ENCODE data around the gene ARAF.
"Not testable (repeated sequence)": the region's sequence is repeated elsewhere in the genome, so short reads cannot be mapped to it uniquely, and the experiment has no call there.

ARAF gene

DNA sequence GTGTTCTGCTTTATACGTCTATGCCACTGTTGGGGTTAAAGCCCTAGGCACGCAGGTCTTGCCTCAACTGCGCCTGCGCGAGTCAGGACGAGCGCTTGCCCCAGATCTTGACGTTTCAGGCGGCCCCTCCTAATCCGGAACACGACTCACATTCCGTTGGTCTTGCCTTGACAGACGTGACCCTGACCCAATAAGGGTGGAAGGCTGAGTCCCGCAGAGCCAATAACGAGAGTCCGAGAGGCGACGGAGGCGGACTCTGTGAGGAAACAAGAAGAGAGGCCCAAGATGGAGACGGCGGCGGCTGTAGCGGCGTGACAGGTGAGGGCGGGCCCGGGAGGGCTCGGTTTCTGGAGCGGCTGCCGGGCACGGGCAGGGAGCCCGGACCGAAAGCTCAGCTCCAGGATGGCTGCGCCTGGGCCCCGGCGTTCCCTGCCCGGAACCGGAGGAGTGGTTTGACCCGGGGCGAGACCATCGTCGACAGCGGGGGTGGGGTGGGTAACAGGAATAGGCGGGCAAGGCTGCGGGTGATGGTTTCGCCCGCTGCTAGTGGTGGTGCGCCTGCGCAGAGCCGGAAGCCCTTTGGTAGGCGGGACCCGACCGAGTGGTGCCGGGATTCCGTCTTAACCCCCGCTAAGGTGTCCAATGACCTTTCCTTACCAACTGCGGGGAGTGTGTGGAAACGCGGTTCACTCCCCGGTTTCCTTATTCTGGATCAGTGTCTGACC, at the start of gene ARAF:
ARAF (plus strand) TSS at position 272 of the 725 bp plus-strand sequence. CDS start 1,763 bp downstream, outside the sequence.
- peak; percentile 77 for DNase-seq

DNA sequence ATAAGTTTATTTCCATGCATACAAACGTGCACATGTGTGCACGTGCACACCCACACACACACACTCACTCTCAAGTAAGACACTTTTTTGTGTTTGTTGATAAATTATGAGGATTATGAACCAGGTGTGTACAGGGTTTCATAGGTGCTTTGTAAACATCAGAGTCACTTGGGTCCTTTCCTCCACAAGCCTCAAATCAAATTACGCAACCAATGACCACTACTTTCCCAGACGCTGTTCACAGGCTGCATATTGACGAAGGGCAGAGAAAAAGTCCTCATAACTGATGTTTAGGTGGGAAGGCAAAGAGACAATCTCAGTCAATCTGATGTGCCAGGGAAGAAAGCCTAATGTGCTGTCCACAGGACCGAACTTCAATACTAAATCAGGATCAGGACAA, 48.6 kb upstream of the ARAF start:
- DNase-seq: not testable (repeated sequence)

DNA sequence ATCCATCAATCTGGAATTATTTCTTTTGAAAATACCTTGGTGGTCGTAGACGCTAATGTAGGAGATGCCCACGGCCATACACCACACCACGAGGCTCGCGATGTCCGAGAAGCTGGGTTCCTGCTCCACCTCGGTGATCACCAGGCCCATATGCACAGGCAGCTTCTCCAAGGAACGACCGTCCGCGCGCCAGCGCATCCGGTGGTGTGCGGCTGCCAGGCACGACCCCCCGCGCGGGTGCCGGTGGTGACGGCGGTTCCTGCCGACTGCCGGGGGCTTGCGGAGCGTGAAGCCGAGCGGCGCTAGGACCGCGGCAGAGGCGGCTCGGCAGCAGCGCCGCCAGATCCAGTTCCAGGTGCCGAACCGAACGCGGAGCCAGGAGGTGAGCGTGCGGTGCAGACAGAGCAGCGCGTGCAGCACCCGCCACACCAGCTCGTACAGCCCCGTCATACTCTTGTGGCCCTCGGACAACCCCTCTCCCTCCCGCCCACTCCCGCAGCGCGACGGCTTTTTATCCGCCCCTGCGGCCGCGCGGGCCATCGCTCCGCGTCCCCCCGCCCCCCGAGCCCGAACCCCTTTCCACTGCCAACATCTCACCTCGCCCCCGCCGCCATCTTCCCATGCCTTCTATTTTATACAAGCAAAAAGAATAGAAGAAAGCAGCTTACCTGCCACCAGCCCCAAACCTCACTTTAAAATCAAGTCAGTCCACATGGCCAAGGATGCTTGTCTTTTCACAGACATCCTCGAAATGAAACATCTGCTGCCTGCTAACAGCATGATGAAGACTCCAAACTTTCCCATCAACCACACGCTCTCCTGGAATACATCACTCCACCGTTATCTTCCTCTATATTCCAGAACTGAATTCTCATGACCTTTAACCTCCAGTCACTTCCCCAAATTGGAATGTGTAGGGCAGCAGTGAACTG, 47.7 kb upstream of the ARAF start:
- DNase-seq: not testable (repeated sequence)

DNA sequence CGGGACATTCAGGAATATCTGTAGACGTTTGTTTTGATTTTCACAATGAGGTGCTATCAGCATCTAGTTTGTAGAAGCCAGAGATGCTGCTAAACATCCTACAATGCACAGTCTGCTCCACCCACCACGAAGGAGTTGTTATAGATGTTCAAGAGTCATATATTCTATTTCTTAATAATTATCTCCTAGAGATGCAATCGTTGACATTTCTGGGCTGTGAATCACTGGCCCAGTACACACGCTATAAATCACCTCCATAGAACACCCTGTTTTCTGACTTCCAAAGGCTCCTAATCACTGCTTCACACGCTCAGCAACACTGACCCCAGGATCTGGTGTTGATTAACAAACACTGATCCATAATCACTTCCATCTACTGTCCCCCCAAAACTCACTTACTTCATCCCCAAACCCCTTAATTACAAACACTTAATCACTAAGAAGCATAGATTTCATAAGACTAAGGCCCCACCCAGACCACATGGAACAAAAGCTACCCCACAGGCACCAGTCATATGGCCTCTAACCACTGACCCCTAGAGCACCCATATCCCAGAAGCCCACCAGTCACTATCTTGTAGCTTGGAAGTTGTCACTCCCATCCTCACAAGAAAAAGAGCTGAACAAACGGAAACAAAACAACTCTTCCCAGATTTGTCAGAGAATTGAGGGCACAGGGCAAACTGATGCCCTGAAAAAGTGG, 46.3 kb upstream of the ARAF start:
- no peak for DNase-seq

DNA sequence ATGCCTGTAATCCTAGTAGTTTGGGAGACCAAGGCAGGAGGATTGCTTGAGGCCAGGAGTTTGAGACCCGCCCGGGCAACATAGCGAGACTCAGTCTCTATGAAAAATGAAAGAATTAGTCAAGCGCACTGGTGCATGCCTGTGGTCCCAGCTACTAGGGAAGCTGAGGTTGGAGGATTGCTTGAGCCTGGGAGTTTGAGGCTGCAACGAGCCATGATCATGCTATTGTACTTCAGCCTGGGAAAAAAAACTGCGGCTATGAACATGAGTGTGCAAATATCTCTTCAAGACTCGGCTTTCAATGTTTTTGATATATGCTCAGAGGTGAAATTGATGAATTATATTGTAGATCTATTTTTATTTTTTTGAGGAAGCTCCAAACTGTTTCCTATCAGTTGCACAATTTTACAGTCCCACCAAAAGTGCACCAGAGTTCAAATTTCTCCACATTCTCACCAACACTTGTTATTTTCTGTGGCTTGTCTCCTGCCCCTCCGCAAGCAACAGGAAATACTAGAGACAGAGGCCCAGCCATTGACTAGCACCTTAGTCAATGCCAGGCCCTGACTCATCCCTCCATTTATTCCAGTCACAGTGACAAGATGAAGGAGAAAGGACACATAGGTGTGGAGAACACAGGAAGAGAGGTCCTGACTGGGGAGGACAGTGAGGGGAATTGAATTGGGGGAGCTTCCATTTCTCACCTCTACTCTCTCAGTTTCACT, 44.9 kb upstream of the ARAF start:
- DNase-seq: no peak

DNA sequence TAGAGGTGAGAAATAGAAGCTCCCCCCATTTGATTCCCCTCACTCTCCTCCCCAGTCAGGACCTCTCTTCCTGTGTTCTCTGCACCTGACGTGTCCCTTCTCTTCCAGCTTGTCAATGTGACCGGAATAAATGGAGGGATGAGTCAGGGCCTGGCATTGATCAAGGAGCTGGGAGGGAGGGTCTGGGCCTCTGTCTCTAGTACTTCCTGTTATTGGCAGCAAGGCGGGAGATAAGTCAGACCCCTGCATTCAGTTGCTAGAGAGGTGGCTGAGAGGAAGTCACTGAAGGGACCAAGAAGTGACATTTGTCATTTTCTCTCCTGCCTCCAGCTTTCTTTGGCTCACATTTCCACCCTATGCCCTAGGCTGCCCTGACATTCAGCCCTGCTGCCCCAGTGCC, 42.9 kb upstream of the ARAF start:
- no peak for DNase-seq

DNA sequence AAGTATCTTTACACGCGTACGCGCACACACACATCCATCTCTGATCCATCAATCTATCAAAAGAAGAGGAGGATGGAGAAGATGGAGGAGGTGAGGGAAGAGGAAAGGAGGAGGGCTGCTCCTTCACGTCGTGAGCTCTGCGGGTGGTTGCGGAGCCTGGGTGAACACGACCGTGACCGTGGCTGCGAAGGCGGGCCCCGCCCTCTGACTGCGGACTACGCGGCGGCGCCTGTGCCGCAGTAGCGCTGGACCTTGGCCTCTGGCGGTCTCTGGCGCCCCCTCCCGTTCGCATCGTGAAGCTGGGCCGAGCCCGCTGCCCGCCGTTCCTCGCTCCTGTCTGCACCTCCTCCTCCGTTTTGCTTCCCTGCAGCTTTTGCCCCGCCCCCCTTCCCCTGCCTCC, 37.7 kb upstream of the ARAF start:
- DNase-seq: peak; percentile 60

DNA sequence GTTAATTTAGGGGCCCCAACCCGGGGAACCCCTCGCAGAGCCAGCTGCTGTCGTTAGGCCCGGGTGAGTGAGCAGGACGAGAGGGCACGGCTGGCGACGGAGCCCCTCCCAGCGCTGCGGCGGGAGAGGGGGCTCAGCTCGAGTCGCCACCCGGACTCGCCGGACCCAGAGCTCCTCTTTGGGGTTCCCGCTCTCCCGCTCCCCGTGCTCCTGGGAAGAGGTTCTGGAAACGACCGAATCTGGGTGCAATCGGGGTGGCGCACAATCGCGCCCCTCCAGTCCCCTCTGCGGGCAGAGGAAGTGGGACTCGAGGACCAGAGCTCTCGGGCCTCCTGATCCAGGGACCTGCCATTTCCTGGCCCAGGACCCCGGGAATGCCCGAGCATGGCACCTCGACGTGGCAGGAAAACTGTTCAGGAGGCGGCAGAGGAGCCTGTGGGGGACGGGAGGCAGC, 37.3 kb upstream of the ARAF start:
- no peak for DNase-seq

DNA sequence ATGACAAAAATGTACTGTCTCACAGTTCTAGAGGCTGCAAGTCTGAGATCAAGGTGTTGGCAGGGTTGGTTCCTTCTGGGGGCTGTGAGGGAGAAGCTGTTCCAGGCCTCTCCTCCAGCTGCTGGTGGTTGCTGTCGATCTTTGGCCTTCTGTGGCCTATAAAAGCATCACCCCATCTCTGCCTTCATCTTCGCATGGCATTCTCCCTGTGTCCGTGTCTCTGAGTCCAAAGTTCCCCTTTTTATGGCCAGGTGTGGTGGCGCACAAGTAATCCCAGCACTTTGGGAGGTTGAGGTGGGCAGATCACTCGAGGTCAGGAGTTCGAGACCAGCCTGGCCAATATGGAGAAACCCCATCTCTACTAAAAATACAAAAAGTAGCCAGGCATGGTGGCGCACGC, 31.5 kb upstream of the ARAF start:
- DNase-seq: no peak

DNA sequence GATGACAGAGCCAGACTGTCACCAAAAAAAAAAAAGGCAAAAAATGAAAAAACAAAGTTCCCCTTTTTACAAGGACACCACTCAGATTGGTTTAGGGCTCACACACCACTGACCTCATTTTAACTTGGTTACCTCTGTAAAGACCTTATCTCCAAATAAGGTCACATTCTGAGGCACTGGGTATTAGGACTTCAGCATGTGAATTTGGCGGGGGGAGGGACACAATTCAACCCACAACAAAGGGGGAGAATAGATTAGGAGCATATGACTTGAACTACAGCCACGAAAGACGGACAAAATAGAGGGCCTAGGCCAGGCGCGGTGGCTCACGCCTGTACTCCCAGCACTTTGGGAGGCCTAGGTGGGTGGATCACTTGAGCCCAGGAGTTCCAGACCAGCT, 31.0 kb upstream of the ARAF start:
- no peak for DNase-seq

DNA sequence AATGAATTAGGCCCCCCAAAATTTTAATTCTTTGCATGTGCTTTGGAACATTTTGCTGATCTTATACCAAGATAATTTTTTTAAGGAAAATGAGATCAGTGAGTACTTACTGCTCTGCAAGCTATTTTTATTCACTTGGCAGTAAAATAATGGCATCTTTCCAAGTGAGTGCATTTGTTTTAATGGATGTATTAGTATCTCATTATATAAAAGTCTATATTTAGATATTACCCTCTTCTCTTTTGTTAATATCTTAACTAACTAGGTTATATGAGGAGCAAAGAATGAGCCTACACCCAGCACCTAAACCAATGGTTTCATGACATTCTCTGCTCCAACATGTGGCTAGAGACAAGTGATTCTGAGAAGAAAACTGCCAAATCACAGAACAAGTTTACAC, 21.1 kb upstream of the ARAF start:
- no peak for DNase-seq

DNA sequence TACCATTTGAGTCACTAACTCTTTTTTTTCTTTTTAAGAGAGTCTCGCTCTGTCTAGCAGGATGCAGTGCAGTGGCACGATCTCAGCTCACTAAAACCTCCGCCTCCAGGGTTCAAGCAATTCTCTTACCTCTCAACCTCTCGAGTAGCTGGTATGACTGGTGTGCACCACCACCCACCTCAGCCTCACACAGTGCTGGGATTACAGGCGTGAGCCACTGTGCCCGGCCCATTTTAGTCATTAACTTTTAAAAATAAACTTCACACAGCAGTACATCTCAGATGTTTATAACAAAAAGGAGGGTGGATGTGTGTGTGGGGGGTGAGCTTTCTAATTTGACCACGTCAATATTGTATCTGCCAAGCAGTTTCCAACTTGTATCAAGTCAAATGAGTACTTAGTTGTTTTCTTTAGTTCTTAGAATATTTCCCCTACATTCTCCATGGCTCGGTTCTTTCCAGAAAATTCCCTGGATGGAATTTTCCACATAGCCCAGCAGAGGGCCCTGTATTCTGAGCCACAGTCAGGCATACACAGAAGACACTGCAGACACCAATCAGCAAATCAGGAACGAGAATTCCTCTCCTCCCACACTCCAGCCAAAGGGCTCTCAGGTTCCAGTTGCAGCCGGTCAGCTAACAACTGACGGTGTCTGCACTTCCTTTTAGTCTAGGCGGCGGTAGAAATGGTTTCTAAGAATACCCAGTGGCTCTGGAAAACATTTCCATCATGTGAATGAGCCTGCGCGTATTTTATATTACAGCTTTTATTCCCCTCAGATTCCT, 20.1 kb upstream of the ARAF start:
- peak; percentile 83 for DNase-seq

DNA sequence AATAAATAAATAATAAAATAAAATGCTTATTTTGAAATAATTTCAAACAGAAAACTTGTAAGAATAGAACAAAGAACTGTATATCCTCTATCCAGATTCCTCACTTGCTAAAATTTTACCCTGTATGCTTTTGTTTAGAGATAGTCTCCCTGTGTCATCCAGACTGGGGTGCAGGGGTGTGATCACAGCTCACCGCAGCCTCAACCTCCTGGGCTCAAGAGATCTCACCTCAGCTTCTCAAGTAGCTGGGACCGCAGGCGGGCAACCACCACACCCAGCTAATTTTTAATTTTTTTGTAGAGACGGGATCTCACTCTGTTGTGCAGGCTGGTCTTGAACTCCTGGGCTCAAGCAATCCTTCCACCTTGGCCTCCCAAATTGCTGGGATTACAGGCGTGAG, 17.5 kb upstream of the ARAF start:
- DNase-seq: no peak

DNA sequence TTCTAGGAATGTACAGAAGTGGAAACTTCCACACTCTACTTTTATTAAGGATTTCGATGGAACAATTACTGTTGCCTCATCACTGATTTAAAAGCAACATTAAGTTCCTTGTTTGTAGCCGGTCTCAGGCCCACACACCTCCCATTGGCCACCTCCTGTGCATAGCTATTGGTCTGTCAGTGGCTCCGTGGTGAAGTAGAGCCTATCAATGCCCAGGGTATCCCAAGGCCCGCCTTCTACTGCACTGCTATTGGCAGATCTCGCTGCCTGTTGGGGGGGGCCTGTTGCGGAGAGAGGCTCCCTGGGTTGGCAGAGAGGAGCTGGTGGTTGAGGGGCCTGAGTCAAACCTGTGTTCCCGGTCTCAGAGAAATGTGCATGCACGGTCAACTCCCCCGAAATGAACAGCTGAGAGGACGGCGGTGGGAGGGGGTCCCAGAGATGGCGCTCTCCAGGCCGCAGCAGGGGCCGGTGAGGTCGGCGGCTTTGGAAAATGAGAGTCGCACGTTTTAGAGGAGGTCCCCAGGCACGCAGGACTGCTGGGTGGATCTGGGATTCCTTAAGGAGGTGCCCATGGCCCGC, 4.9 kb upstream of the ARAF start:
- DNase-seq: peak; percentile 80

DNA sequence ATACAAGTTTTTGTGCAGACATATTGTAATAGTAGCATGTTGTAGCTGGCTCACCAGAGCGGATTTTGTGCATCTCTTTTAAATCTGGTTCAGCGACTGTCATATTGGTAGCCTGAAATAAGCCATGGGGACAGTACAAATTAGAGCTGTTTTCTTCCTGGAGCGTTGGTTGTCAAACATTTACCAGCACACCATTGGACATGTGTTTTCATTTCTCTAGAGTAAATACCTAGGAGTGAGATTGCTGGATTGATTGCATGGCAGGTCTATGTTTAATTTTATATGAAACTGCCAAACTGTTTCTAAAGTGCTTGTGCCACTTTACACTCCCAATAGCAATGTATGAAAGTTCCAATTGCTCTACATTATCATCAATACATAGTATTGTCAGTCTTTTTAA, 2.6 kb upstream of the ARAF start:
- DNase-seq: no peak

DNA sequence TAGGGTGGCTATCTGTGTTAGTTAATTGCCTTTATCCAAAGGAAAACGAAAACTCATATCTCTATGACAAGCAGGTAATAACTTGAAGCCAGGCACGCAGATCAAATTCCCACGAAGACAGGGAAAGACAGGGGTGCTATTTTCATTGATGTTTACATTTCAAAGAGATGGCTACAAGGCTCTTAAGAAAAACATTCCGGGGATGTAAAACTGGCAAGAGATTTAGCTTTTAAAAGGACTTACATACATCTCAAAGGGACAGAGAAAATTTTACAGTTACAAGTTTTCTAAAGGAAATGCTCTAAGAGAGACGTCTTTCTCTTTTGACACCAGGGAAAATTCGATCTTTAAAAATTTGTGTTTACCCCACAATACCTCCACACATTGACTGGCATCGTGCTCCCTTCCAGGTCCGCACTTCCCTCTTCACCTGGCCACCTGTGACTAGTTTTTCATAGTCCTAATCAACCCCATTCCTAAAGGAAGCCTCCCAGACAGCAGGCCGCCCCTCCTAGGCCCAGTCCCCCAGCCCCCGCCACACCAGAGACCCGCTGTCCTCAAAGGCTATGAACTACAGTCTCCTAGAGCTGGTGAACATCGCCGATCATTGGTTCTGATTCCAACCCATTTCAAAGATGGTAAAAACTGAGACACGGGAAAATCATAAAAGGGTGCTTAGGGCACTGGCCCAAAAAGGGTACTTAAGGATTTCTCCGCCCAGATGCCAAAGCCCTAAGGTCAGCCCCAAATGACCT, 649 bp upstream of the ARAF start:
- no peak for DNase-seq

DNA sequence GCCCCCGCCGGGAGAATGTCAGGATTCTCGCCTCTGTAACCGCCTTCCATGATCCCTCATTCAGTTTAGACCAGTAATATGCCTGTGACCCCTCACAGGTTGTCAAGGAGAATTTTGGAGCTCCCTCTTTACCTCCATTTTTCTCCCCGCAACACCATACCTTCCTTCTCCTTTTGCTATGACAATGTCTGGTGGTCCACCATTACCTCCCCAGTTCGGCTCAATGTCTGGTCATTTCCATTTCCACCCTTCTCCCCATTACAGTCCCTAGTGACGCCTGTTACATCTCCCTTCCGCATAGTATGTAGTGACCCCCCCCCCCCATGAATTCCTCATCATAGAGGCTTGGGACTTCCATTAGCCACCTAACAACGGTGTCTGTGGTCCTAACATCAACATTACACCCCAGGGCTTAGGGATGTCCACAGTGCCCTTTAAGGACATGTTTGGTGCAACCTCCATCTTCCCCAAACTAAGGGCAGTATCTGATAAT, 700 bp downstream of the ARAF start:
- no peak for DNase-seq

DNA sequence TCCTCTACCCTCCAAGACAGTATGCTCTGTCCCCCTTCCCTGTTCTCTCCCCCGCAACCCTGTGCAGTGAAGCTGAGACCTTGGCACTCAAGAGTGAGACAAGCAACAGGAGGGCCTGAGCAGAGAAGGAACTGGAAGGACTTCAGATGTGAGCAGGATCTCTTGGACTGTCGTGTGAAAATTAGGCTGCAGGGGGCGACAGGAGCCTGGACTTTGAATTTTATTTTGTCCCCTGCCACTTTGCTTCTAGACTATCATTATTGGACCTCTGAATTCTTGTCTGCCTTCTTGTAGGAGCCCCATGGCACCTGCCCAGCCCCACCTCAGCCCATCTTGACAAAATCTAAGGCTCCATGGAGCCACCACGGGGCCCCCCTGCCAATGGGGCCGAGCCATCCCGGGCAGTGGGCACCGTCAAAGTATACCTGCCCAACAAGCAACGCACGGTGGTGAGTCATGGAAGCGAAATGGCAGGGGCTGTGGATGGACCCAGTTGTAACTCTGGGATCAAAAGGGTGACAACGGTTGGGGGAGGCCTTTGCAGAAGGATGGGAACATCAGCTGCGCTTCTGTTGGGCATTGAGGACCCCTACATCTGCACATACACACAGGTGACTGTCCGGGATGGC, 1.7 kb downstream of the ARAF start:
- no peak for DNase-seq

DNA sequence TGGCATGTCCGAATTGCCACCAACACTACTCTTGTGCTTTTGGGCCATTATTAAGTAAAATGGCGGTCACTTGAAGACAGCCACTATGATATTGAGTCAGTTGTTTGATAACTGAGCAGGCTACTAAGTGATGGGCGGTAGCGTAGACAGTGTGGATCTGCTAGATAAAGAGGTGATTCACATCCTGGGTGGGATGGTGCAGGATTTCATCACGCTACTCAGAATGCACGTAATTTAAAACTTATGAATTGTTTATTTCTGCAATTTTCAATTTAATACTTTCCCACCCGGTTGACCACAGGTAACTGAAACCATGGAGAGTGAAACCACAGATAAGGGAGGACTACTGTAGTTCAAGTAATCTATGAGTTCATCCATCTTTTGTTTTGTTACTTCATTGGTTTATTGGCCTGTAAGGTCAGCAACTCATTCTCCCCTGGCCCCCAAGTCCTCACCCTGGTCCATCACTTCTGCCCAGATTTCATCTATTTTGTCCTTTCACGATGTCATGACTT, 2.9 kb downstream of the ARAF start:
- DNase-seq: no peak
